Activated B cell treated with CpG ODN at 0.5 μM for 24 hours (primary cell): ENCODE measurements around the gene TUB. TPM values are rescaled to one million over a fixed set of nuclear protein-coding genes. Genes with fewer than 3 reads are reported as not detected.

Experiments
- ATAC-seq: fragments of 200-7000 bp; cut with Tn5 transposase; one replicate; pipeline ENCODE4 v1.10.0; 2021; ENCODE audit warnings: low read depth, mild to moderate bottlenecking, moderate library complexity
- CTCF ChIA-PET: fragments of 350-600 bp; sonication (Branson Sonifier 250); formaldehyde crosslinking; loops from one replicate; lab custom pipeline; 2021; ENCODE audit warnings: antibody characterized with exemption; lab: Charles Lee
- POLR2A ChIA-PET: fragments of 350-600 bp; sonication (Branson Sonifier 250); formaldehyde crosslinking; loops from one replicate; lab custom pipeline; 2021; ENCODE audit warnings: antibody characterized with exemption; lab: Charles Lee
- DNase-seq: peaks from one replicate; pipeline ENCODE4 v3.0.0; 2022
- H3K27ac Mint-ChIP-seq: one replicate; pipeline ENCODE4 v1.8.0; 2020; ENCODE audit warnings: mixed read lengths
- H3K27me3 Mint-ChIP-seq: one replicate; pipeline ENCODE4 v1.8.0; 2021; ENCODE audit warnings: mixed read lengths
- H3K36me3 Mint-ChIP-seq: one replicate; pipeline ENCODE4 v1.8.0; 2021; ENCODE audit warnings: low read depth, mixed read lengths
- H3K4me1 Mint-ChIP-seq: one replicate; pipeline ENCODE4 v1.8.0; 2021; ENCODE audit warnings: mixed read lengths
- H3K4me3 Mint-ChIP-seq: one replicate; pipeline ENCODE4 v1.8.0; 2020; ENCODE audit warnings: mild to moderate bottlenecking, mixed read lengths
- H3K9me3 Mint-ChIP-seq: one replicate; pipeline ENCODE4 v1.8.0; 2020; ENCODE audit warnings: mixed read lengths
- CTCF ChIP-seq: fragments of 200-600 bp; IDR thresholded peaks from one replicate; pipeline ENCODE4 v1.8.0; 2022; ENCODE audit warnings: antibody characterized with exemption, mild to moderate bottlenecking
- intact Hi-C: fragments of 100-400 bp; cut with micrococcal nuclease; formaldehyde crosslinking; loops from one replicate; pipeline ENCODE4 v1.15.1; 2024
- total RNA-seq: library from RNA; stranded (reverse); gene quantifications from 2 replicates; pipeline ENCODE4 v1.2.3, GENCODE V29; 2022

The TUB gene
- not detected in 2 replicates for total RNA-seq

- peaks cover 54% of the 10 kb centered on the region for H3K27me3 Mint-ChIP-seq
- H3K4me1 Mint-ChIP-seq = peaks cover 7% of the 10 kb centered on the region
- ChIA-PET CTCF (interaction anchor here (3.2 kb wide), 1 partner anchor 18 kb away, joined by 12 read pairs; no protein-coding TSS in a partner anchor), POLR2A (no interaction called here)
- no peaks in the 10 kb centered on the region for H3K36me3 Mint-ChIP-seq
- H3K27ac Mint-ChIP-seq = no peak within 1 kb of the TSS
- ATAC-seq = peak; percentile 31
- no peak for TF ChIP-seq CTCF
- H3K4me3 Mint-ChIP-seq = peak within 1 kb of the TSS; percentile 62
- H3K9me3 Mint-ChIP-seq = no peaks in the 10 kb centered on the region
- intact Hi-C loops = no loop called here
- DNase-seq = no peak
Measured at GRCh38 chr11:8080674-8081590, at the start of gene TUB. TUB (plus strand) TSS chr11:8081211; CDS start chr11:8081511, 300 bp downstream.

DNA sequence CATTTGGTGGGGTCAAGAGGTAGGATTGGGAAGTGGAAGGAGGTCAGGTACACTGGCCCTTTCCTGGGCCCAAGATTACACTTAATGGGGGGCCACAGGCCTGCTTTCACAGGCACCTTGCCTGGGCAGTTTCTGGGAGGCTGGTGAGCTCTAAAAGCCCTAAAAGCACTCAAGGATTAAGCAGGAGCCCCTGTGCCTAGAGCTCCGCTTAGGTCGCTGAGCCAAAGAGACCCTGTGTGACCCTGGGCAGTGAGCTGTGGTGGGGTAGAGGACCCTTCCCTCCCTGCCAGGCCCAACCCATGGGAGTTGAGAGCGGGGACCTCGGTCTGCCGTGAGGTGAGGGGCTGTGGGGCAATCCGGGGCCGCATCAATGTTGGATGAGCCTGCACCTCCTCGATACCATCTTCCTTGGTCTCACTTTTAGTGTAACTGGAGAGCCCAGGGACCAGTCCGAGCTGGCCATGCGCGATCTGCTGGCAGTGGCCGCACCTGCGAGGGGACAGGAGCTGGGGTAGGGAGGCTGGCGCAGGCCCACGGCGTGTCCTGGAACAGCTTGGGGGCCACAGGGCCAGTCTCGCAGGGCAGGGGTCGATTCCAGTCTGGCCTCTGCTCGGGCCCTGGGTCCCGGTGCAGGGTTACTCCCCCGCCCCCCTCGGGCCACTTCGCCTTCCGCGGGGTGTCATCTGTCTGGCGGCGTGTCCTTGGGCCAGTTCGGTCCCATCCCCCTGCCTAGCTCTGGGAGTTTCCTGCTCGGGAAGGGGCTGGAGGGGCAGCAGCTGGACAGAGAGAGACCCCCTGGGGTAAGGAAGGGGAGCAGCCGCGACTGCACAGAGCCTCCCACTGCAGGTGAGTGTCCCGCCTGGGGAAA, 49.5 kb upstream of the TUB start:
- ChIA-PET POLR2A (no interaction called here), CTCF (interaction anchor here (3.1 kb wide), 1 partner anchor 68 kb away, joined by 30 read pairs; no protein-coding TSS in a partner anchor)
- no peak for TF ChIP-seq CTCF
- Mint-ChIP-seq H3K27me3 (peaks cover 32% of the 10 kb centered on the region), H3K4me3 (no peak overlapping the region), H3K9me3 (no peaks in the 10 kb centered on the region), H3K27ac (no peak overlapping the region), H3K4me1 (peaks cover 6% of the 10 kb centered on the region), H3K36me3 (no peaks in the 10 kb centered on the region)
- DNase-seq = no peak
- intact Hi-C loops = loop anchor here (2.0 kb wide), 1 partner anchor 59 kb away; no protein-coding TSS in a partner anchor
- no peak for ATAC-seq

DNA sequence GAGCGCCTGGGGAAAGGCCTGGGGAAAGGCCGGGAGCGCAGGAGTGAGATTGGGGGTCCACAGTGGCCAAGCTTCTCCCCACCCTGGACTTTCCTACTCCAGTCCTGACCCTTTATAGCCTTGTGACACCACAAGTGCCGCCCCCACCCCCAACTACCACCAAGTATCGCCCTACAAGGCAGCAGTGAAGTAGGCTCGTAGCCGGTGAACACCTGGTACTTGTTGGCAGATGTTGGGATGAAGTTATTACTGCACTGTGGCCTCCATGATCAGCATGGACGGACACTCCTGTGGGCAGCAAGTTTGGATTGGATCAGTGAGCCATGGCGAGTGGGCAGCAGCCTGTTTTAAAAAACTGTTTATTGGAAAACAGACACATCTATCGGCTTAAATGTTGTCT, 48.9 kb upstream of the TUB start:
- CTCF ChIA-PET = interaction anchor here (1.8 to 3.1 kb wide), 2 partner anchors 67 to 535 kb away, joined by 9 to 30 read pairs; no protein-coding TSS in a partner anchor
- ATAC-seq (no peak), DNase-seq (no peak)
- no peaks in the 10 kb centered on the region for H3K9me3 Mint-ChIP-seq
- peaks cover 6% of the 10 kb centered on the region for H3K4me1 Mint-ChIP-seq
- POLR2A ChIA-PET = no interaction called here
- H3K27me3 Mint-ChIP-seq = peaks cover 32% of the 10 kb centered on the region
- H3K4me3 Mint-ChIP-seq = no peak overlapping the region
- intact Hi-C loops = loop anchor here (2.0 kb wide), 1 partner anchor 59 kb away; no protein-coding TSS in a partner anchor
- H3K36me3 Mint-ChIP-seq = no peaks in the 10 kb centered on the region
- H3K27ac Mint-ChIP-seq = no peak overlapping the region
- no peak for TF ChIP-seq CTCF

- POLR2A ChIA-PET = no interaction called here
- Mint-ChIP-seq H3K9me3 (no peaks in the 10 kb centered on the region), H3K36me3 (no peaks in the 10 kb centered on the region), H3K27me3 (peaks cover 32% of the 10 kb centered on the region), H3K27ac (no peak overlapping the region), H3K4me1 (peaks cover 6% of the 10 kb centered on the region), H3K4me3 (no peak overlapping the region)
- CTCF ChIA-PET = interaction anchor here (0.8 to 3.1 kb wide), 18 partner anchors 10 to 935 kb away, joined by 3 to 30 read pairs (median 6); no protein-coding TSS in a partner anchor
- no peak for ATAC-seq
- no peak for DNase-seq
- intact Hi-C loops = loop anchor here (1.0 to 2.0 kb wide), 5 partner anchors 38 to 534 kb away; no protein-coding TSS in a partner anchor
- no peak for TF ChIP-seq CTCF
Measured at GRCh38 chr11:8032576-8033304, 48.3 kb upstream of the TUB start.
